IMR-90 (cell line): ENCODE measurements around the gene POMT2.

Source experiments
- BHLHE40 ChIP-seq: fragments of 150-350 bp; IDR thresholded peaks from 2 replicates; pipeline ENCODE4 v1.6.1; 2016; ENCODE audit warnings: mild to moderate bottlenecking, low read depth, low read length
- CEBPB ChIP-seq: IDR thresholded peaks from 2 replicates; pipeline ENCODE4 v1.6.1; 2012; ENCODE audit warnings: low read depth, low read length, improper control_type of control experiment
- CHD1 ChIP-seq: IDR thresholded peaks from 2 replicates; pipeline ENCODE4 v1.6.1; 2012; ENCODE audit warnings: low read depth, low read length, improper control_type of control experiment
- FOS ChIP-seq: fragments of 150-350 bp; IDR thresholded peaks from 2 replicates; pipeline ENCODE4 v1.6.1; 2016; ENCODE audit warnings: low read depth, low read length
- MAFK ChIP-seq: IDR thresholded peaks from 2 replicates; pipeline ENCODE4 v1.6.1; 2012; ENCODE audit warnings: low read depth, low read length, improper control_type of control experiment
- MAZ ChIP-seq: IDR thresholded peaks from 2 replicates; pipeline ENCODE4 v1.6.1; 2012; ENCODE audit warnings: low read depth, mild to moderate bottlenecking, low read length, improper control_type of control experiment, moderate library complexity, borderline replicate concordance
- MXI1 ChIP-seq: IDR thresholded peaks from 2 replicates; pipeline ENCODE4 v1.6.1; 2012; ENCODE audit warnings: low read depth, mild to moderate bottlenecking, low read length, moderate library complexity, borderline replicate concordance
- POLR2A ChIP-seq: IDR thresholded peaks from 2 replicates; pipeline ENCODE4 v1.6.1; 2012; ENCODE audit warnings: mild to moderate bottlenecking, low read depth, low read length
- RFX5 ChIP-seq: IDR thresholded peaks from 2 replicates; pipeline ENCODE4 v1.8.0; 2012; ENCODE audit warnings: low read depth, mild to moderate bottlenecking, low read length, moderate library complexity
- SMC3 ChIP-seq: fragments of 150-350 bp; IDR thresholded peaks from 2 replicates; pipeline ENCODE4 v1.6.1; 2016; ENCODE audit warnings: low read depth, mild to moderate bottlenecking, antibody characterized with exemption, low read length, moderate library complexity
- TF ChIP-seq, protein P1 (sequence below): conservative IDR thresholded peaks from 2 replicates; pipeline ENCODE4 v1.5.1; 2012; ENCODE audit warnings: mild to moderate bottlenecking, low read depth, low read length, improper control_type of control experiment
- TF ChIP-seq, protein P2 (sequence below): fragments of 150-350 bp; IDR thresholded peaks from 2 replicates; pipeline ENCODE4 v1.6.1; 2017; ENCODE audit warnings: mild to moderate bottlenecking, antibody characterized with exemption, low read length, low read depth
- TF ChIP-seq, protein P3 (sequence below): fragments of 150-350 bp; IDR thresholded peaks from 2 replicates; pipeline ENCODE4 v1.6.1; 2016; ENCODE audit warnings: low read depth, mild to moderate bottlenecking, low read length, moderate library complexity, borderline replicate concordance

DNA sequence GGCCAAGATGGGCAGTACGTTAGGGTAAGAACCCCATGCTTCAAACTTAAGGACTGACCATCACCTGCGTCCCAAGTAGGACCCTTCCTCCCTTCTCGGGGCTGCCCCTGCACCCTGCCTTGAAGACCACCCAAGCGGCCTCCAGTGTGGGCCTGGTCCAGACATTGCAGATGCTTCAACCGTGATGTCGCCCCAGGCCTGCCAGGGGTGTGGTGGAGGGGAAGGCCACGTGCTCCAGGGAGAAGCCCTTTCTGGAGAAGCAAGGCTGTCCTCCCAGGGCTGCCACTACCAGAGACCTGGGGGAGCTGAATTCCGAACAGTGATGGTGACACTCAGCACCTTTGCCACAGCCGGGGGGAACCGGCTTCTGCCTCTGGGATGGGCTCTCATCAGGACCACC, 63.0 kb downstream of the POMT2 start:
- TF ChIP-seq, protein P1, sequence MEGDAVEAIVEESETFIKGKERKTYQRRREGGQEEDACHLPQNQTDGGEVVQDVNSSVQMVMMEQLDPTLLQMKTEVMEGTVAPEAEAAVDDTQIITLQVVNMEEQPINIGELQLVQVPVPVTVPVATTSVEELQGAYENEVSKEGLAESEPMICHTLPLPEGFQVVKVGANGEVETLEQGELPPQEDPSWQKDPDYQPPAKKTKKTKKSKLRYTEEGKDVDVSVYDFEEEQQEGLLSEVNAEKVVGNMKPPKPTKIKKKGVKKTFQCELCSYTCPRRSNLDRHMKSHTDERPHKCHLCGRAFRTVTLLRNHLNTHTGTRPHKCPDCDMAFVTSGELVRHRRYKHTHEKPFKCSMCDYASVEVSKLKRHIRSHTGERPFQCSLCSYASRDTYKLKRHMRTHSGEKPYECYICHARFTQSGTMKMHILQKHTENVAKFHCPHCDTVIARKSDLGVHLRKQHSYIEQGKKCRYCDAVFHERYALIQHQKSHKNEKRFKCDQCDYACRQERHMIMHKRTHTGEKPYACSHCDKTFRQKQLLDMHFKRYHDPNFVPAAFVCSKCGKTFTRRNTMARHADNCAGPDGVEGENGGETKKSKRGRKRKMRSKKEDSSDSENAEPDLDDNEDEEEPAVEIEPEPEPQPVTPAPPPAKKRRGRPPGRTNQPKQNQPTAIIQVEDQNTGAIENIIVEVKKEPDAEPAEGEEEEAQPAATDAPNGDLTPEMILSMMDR = no peak
- no peak for TF ChIP-seq CHD1
- TF ChIP-seq POLR2A = no peak
- TF ChIP-seq, protein P2, sequence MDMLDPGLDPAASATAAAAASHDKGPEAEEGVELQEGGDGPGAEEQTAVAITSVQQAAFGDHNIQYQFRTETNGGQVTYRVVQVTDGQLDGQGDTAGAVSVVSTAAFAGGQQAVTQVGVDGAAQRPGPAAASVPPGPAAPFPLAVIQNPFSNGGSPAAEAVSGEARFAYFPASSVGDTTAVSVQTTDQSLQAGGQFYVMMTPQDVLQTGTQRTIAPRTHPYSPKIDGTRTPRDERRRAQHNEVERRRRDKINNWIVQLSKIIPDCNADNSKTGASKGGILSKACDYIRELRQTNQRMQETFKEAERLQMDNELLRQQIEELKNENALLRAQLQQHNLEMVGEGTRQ = no peak
- TF ChIP-seq FOS = no peak
- no peak for TF ChIP-seq RFX5
- TF ChIP-seq MXI1 = no peak
- no peak for TF ChIP-seq BHLHE40
- TF ChIP-seq, protein P3, sequence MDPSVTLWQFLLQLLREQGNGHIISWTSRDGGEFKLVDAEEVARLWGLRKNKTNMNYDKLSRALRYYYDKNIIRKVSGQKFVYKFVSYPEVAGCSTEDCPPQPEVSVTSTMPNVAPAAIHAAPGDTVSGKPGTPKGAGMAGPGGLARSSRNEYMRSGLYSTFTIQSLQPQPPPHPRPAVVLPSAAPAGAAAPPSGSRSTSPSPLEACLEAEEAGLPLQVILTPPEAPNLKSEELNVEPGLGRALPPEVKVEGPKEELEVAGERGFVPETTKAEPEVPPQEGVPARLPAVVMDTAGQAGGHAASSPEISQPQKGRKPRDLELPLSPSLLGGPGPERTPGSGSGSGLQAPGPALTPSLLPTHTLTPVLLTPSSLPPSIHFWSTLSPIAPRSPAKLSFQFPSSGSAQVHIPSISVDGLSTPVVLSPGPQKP = no peak
- no peak for TF ChIP-seq MAFK
- no peak for TF ChIP-seq MAZ
- TF ChIP-seq CEBPB = no peak
- no peak for TF ChIP-seq SMC3
